Brain microvascular endothelial cell (primary cell): ENCODE results near the gene SYTL5.

Experiments used
- DNase-seq: peaks from one replicate; pipeline ENCODE4 v3.0.0-alpha.2; 2020
- H3K27ac ChIP-seq: fragments of 250-450 bp; sonication (Bioruptor Pico); 2 replicates; pipeline ENCODE4 v1.5.1; 2020; ENCODE audit warnings: mild to moderate bottlenecking, moderate library complexity
- H3K27me3 ChIP-seq: fragments of 250-450 bp; sonication (Bioruptor Pico); replicated peaks from 2 replicates; pipeline ENCODE4 v1.5.1; 2020; ENCODE audit warnings: mild to moderate bottlenecking
- H3K36me3 ChIP-seq: fragments of 250-450 bp; sonication (Bioruptor Pico); replicated peaks from 2 replicates; pipeline ENCODE4 v1.5.1; 2020; ENCODE audit warnings: mild to moderate bottlenecking
- H3K4me3 ChIP-seq: 2 replicates; pipeline ENCODE4 v1.5.1; 2011; ENCODE audit warnings: low read depth, mild to moderate bottlenecking, control low read depth, low read length, moderate library complexity
- in situ Hi-C: cut with HindIII; loops from 2 replicates; pipeline ENCODE4 v1.10.0; 2017; ENCODE audit warnings: low sequenced_read_pairs, low pct_ligation_motif_present
- TF ChIP-seq, protein P1 (sequence below): IDR thresholded peaks from 2 replicates; pipeline ENCODE4 v1.5.1; 2011; ENCODE audit warnings: low read depth, mild to moderate bottlenecking, moderate library complexity, low read length, control low read depth, inconsistent platforms; ENCODE audit errors: missing control alignments

SYTL5 gene

DNA sequence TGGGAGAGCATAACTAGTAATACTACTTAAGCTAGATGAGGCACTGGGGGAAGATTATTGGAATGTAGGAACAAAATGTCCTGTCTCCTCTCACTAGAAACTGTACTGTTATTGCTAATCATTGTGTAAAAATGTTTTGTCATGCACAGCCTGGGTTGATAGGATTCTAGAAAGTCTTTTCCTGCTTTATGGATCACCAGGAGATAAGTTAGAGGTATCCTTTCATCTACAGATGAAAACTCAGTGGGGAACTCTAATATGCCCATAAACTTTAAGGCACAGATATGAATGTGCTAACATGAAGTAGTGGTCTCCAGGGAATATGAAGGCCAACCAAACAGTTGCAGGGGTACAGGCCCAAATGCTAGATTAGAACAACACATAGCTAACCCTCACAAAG, 156.8 kb downstream of the SYTL5 start:
- no peaks in the 10 kb centered on the region for H3K36me3 ChIP-seq
- in situ Hi-C loops: no loop called here

DNA sequence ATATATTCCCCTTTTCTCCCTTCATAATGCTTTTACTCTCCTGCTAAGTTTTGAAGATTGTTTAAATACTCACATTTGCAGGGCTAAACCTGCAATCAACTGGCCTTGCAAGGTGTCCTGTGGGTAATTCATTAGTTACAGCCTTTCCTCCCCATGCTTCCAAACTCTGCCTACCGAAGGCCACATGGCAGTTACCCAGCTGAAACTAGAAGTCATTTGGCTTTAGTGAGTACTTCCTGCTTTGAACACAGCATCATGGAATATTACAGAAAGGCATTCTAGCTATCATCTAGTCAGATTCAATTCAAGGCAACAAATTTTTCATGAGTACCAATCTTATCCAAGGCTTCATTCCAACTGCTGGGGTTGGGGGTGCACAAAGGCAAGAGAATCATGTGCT, 158.7 kb downstream of the SYTL5 start:
- no peak overlapping the region for H3K27ac ChIP-seq
- no peak overlapping the region for H3K4me3 ChIP-seq
- no peaks in the 10 kb centered on the region for H3K27me3 ChIP-seq
- H3K36me3 ChIP-seq: no peaks in the 10 kb centered on the region
- in situ Hi-C loops: no loop called here
- TF ChIP-seq, protein P1, sequence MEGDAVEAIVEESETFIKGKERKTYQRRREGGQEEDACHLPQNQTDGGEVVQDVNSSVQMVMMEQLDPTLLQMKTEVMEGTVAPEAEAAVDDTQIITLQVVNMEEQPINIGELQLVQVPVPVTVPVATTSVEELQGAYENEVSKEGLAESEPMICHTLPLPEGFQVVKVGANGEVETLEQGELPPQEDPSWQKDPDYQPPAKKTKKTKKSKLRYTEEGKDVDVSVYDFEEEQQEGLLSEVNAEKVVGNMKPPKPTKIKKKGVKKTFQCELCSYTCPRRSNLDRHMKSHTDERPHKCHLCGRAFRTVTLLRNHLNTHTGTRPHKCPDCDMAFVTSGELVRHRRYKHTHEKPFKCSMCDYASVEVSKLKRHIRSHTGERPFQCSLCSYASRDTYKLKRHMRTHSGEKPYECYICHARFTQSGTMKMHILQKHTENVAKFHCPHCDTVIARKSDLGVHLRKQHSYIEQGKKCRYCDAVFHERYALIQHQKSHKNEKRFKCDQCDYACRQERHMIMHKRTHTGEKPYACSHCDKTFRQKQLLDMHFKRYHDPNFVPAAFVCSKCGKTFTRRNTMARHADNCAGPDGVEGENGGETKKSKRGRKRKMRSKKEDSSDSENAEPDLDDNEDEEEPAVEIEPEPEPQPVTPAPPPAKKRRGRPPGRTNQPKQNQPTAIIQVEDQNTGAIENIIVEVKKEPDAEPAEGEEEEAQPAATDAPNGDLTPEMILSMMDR: no peak
- no peak for DNase-seq

More for the DNA sequence above, 156.8 kb downstream of the SYTL5 start:
- TF ChIP-seq, protein P1: no peak
- no peak overlapping the region for H3K27ac ChIP-seq
- no peak for DNase-seq
- no peak overlapping the region for H3K4me3 ChIP-seq
- H3K27me3 ChIP-seq: no peaks in the 10 kb centered on the region

DNA sequence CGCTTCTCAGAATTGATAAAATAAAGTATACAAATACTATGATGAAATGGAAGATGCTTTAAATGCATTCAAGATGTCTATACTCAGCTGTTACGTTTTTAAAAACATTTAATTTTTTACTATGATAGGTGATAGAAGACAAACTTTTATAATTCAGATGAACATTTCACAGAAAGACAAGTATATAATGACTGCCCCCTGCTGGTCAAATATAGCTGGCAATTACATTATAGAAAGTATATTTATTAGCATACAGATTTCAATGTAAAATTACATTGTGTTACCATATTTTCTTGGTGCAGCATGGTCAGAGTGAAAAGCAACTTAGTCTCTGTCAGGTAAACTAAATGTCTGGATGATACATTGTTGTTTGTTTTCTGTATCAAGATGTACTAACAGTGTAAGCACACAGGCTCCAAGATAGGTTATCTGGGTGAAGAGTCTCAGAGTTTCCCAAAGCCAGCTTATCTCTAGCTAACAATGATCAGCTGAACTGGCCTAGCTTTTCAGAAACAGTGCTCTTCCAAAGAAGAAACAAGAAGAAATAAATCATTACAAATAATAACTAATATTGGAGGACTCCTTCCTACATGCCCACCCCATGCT, 160.2 kb downstream of the SYTL5 start:
- peak; percentile 29 for DNase-seq
- H3K27ac ChIP-seq: no peak overlapping the region
- H3K36me3 ChIP-seq: no peaks in the 10 kb centered on the region
- no peaks in the 10 kb centered on the region for H3K27me3 ChIP-seq
- no peak overlapping the region for H3K4me3 ChIP-seq
- in situ Hi-C loops: no loop called here
- TF ChIP-seq, protein P1: peak; percentile 27

DNA sequence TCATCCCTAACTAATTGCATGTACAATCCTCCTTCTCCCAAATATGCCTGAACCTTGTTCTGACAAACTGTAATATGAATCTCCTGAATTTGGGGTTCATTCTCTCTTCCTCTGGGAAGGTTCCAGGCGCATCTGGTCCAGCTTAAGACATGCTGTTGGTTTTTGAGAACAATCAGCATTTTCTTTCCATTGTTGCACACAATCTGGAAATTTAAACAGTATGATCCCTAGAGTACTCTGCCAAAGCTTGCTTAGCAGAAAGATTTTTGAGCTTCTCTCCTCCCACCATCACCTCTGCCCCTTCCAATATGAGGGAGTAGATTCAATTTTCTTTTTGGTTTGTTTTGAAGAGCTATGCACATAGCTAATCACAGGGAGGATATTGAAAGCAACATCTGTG, 164.2 kb downstream of the SYTL5 start:
- in situ Hi-C loops: no loop called here
- H3K36me3 ChIP-seq: no peaks in the 10 kb centered on the region
- no peak for DNase-seq
- TF ChIP-seq, protein P1: no peak
- no peak overlapping the region for H3K27ac ChIP-seq
- no peaks in the 10 kb centered on the region for H3K27me3 ChIP-seq
- H3K4me3 ChIP-seq: no peak overlapping the region

DNA sequence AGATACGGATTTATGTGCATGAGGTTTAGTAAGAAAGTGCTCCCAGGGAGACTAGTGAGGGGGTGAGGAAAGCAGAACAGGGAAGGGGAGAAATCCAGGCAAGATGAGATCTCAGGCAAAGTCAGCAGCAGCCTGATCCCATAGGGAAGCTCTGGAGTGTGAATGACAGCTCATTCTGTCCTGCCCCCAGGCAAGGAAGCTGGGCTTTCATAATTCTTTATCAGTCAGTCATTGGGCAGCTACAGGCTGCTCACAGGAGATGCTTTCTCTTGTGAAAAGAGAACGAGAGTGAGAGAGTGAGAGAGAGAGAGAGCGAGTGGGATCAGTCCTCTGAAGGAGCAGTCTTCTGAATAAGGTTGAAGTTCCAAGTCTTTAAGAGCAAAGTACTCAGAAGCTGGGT, 166.2 kb downstream of the SYTL5 start:
- Histone ChIP-seq H3K27ac (no peak overlapping the region), H3K36me3 (no peaks in the 10 kb centered on the region), H3K4me3 (no peak overlapping the region), H3K27me3 (no peaks in the 10 kb centered on the region)
- TF ChIP-seq, protein P1: no peak
- no peak for DNase-seq
- in situ Hi-C loops: no loop called here

DNA sequence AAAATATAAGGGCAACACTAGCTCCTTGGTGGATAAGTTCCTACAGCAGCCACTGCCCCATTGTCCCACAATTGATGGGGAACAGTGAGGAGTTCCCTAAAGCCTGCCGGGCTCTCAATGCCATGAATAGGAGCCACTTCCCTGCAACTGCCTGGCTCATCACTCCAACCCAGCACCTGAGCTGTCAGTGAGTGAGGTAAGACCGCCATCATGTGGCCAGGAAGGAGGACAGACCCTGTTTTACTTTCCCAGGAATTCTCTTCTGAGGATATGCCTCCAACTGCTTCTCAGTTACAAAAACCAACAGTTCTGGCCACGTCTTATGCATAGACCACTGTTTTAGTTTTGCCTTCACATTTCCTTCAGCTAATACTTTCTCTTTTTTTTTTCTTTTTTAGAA, 168.8 kb downstream of the SYTL5 start:
- in situ Hi-C loops: no loop called here
- H3K27me3 ChIP-seq: no peaks in the 10 kb centered on the region
- TF ChIP-seq, protein P1: peak; percentile 69
- DNase-seq: peak; percentile 9
- no peaks in the 10 kb centered on the region for H3K36me3 ChIP-seq
- no peak overlapping the region for H3K27ac ChIP-seq
- no peak overlapping the region for H3K4me3 ChIP-seq
